Measurements from ENCODE around the gene JKAMP.
"Not testable (repeated sequence)": the region's sequence is repeated elsewhere in the genome, so short reads cannot be mapped to it uniquely, and the experiment has no call there.

JKAMP gene

DNA sequence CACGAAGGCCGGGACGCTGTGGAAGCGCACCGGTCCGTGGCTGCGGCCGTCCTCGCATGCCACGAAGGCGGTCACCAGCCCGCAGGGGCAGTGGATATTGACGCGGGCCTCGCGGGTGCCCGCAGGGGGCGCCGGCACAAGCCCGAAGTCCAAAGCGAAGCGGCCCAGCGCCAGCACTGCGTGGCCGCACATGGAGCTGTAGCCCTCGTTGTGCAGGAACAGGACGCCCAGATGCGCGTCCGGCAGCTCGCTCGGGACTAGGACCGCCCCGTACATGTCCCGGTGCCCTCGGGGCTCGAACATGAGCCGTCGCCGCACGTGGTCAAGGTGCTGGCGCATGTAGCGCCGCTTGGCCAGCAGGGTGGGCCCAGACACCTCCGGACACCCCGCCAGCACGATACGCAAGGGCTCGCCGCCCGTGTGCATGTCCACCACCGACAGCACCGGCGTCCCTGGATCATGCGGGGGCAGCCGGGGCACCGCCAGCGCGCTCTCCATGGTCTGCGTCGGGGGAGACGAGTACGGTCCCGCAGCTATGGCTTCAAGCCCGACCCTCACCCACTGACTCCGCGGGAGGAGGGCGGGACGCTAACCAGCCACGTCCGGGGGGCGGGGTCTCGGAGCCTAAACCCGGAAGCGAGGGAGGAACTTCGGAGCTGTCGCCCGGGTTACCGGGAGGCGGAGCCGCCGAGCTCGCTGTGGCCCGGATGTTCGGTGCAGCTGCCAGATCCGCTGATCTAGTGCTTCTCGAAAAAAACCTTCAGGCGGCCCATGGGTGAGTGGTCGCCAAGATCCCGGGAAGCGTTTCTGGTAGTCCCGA is at the start of gene JKAMP, which contains the start of gene L3HYPDH:
Gene JKAMP (plus strand): TSS at position 699 of the 820 bp plus-strand sequence. CDS start 73 bp downstream, at position 772.
Gene L3HYPDH (minus strand): TSS at position 590 of the 820 bp plus-strand sequence. CDS start 92 bp downstream, at position 498.
- peak; percentile 98 for DNase-seq

- DNase-seq = no peak
Observed at GRCh38 chr14:59435101-59435500, 49.2 kb upstream of the JKAMP start.

GRCh38 chr14:59435987-59436386 is 48.3 kb upstream of the JKAMP start:
- DNase-seq = no peak

- no peak for DNase-seq
Observed at GRCh38 chr14:59438195-59438647, 46.1 kb upstream of the JKAMP start.

- DNase-seq = no peak
Observed at GRCh38 chr14:59439256-59439965, 44.9 kb upstream of the JKAMP start.

- not testable (repeated sequence) for DNase-seq
Observed at GRCh38 chr14:59448673-59449072, 35.6 kb upstream of the JKAMP start.

- no peak for DNase-seq
Observed at GRCh38 chr14:59450716-59451115, 33.6 kb upstream of the JKAMP start.

DNA sequence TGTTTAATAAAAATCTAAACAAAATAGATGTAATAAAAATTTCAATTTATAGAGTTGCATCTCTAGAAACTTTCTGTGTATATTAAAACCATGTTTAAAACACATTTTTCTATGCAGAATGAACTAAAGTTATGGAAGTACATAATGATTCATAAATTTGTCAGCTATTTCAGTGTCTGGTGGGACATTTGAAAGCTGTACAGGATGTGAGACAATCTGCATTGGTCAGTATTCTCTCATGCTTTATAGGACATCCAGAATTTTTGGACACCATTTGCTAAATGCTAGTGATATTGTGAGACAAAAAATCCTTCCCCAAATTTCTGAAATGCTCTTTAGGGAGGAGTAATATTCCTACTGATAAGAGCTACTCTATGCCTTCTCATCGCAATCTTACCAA is 32.5 kb upstream of the JKAMP start:
- DNase-seq = no peak

DNA sequence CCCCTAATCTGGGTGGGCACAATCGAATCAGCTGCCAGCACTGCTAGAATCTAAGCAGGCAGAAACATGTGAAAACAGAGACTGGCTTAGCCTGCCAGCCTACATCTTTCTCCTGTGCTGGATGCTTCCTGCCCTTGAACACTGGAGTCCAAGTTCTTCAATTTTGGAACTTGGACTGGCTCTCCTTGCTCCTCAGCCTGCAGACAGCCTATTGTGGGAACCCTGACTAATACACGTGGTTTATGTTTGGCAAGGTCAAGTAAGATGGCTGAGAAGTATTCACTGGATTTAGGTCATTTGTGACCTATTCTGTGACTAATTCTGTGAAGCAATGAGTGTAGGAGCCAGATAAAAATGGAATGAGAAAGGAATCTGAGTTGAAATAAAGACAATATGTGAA is 30.2 kb upstream of the JKAMP start:
- no peak for DNase-seq

- DNase-seq = no peak
Observed at GRCh38 chr14:59455411-59455810, 28.9 kb upstream of the JKAMP start.

- no peak for DNase-seq
Observed at GRCh38 chr14:59458486-59458885, 25.8 kb upstream of the JKAMP start.

DNA sequence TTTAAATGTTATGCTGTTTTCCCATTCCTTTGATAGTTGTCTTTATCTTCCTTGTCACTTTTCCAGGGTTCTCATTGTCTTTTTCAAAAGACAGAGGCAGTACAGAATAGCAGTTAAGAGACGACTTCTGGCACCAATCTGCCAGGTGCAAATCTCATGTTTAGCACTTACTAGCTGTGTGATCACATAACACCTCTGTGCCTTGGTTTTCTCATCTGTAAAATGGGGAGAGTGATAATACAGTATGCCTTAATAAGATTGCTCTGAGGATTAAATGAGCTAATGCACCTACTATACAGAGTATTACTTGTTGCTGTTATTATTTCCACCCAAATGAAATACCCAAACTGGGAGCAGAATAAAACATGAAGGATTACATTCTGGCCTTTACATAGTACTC is 23.9 kb upstream of the JKAMP start:
- no peak for DNase-seq

DNA sequence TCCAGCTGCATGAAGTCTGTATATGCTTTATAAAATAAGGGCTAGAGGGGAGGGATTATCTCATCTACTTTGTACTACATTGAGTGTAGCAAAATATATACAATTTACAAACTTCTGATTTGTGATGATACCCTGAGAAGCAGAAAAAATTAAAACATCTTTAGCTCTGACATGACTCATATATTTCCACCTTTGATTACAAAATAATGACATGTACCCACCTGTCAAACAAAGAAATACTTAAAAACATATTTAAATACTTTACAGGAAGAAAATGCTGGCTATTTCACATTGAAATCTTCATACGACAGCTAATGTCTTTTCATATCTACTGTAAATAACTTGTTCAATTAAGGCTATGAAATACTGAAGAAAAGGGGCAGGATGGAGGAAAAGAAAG is 22.4 kb upstream of the JKAMP start:
- DNase-seq = no peak

GRCh38 chr14:59463787-59464485 is 20.4 kb upstream of the JKAMP start:
- DNase-seq = peak in 1 of 2 experiments; percentile 57

DNA sequence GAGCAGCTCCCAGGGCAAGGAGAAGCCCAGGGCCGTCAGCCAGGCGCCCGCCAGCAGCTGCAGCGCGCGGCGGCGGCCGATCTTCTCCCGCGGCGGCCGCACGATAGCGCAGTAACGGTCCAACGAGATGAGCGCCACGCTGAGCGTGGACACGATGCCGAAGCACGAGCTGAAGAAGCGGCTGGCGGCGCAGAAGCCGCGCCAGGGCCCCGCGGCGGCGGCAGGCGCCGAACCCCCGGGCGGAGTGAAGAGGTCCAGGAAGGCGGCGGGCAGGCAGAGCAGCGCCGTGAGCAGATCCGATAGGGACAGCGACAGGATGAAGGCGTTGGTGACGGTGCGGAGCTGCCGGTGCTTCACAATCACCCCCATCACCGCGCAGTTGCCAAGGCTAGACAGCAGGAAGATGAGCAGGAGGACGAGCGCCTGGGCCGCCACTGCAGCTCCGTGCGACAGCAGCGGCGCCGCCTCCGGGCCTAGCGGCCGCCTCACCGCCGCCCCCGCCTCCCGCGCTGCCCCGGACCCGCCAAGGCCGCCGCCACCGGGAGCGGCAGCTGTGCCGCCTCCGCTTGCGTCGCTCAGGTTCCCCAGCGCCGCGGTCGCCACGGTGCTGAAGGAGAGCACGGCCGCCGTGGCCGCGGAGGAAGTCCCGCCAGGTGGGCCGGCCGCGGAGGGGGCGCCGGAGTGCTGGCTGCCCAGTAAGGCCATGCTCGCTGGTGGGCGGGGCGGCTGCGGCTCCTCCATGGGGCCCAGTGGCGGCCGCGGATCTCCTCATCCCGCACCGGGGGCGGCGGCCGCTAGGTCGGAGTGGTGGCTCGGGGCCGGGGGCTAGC is 19.6 kb upstream of the JKAMP start:
- peak; percentile 63 to 71 for DNase-seq

- peak; percentile 48 to 62 for DNase-seq
Observed at GRCh38 chr14:59465316-59466135, 18.8 kb upstream of the JKAMP start, which contains the start of gene GPR135. Gene GPR135, minus strand, starts transcription at chr14:59465380. Its CDS starts 154 bp downstream, at chr14:59465226.

DNA sequence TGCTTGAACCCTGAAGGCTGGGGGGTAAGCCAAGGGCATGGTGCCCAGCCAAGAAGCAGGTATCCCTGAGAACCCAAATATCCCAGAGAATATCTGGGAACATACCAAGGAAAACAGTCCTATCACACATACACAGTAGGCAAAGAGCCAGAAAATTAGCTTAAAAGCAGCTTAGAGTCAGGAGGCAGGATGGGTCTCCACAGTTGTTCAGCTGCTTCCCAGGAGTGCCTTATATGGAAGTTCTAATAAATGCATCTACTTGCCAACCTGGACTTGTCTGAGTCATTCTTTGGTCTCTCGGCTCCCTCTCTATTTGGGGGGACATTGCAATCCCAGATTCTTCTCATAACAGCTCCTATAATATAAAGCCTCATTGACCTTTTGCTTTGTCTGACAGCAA is 10.1 kb upstream of the JKAMP start:
- no peak for DNase-seq

DNA sequence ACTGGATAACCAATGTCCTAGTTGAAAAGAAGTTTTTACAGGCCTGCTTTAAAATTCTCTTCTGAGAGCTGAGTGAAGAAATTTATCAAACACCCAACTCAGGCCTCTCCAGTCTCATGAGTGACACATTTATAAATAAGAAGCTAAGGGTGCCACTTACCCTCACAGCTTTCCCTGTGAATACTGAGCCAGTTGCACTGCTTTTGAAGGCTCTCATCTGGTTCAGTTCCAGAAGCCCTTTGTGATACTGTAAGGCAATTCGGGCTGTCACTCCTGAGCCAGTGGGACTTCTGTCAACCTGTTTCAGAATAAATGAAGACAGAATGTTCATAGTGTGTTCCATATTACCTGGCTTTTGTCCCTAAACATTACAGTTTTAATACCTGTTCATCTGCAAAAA is 8.6 kb upstream of the JKAMP start:
- no peak for DNase-seq

DNA sequence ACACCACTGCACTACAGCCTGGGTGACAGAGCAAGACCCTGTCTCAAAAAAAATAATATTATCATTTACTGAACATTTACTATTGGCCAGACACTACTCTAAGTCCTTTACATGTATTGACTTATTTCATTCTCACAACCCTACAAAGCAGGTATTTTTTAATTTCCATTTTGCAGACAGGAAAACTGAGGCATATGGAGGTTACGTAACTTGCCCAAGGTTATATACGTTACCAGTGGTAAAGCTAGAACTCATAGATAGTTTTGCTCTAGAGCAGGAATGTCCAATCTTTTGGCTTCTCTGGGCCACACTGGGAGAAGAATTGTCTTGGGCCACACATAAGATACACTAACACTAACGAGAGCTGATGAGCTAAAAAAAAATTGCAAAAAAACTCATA is 5.8 kb upstream of the JKAMP start:
- DNase-seq = no peak

DNA sequence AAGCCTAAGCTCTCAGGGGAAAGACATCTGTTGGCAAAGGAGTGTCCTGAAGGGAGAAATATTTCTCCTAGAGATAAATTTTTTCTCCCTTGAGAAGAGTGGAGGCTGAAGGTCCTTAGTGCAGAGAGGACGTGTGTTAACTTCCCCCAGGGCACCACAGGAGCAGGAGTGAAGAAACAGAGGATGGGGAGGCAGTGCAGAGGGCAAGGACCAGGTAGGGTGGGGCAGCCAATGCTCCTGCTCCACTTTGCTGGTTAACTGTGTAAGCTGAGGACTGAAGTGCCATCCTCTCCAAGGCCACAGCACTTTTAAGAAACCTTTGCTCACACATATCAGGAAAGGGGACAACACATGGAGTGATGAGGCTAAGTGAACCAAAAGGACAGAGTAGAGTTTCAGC is 4.2 kb upstream of the JKAMP start:
- no peak for DNase-seq

- DNase-seq = no peak
Observed at GRCh38 chr14:59481407-59481806, 2.9 kb upstream of the JKAMP start.
